22Rv1 (cell line): ENCODE data around the gene MLYCD.

Experiments
- H3K27ac ChIP-seq: fragments of 450-650 bp; 2 replicates; pipeline ENCODE4 v1.5.1; 2017
- ZFX ChIP-seq: fragments of 450-650 bp; IDR thresholded peaks from 2 replicates; pipeline ENCODE4 v1.6.1; 2017; ENCODE audit warnings: antibody characterized with exemption, borderline replicate concordance
- TF ChIP-seq, protein P1 (sequence below): fragments of 450-650 bp; IDR thresholded peaks from 2 replicates; pipeline ENCODE4 v1.5.1; 2017; ENCODE audit warnings: mild to moderate bottlenecking

The MLYCD gene

DNA sequence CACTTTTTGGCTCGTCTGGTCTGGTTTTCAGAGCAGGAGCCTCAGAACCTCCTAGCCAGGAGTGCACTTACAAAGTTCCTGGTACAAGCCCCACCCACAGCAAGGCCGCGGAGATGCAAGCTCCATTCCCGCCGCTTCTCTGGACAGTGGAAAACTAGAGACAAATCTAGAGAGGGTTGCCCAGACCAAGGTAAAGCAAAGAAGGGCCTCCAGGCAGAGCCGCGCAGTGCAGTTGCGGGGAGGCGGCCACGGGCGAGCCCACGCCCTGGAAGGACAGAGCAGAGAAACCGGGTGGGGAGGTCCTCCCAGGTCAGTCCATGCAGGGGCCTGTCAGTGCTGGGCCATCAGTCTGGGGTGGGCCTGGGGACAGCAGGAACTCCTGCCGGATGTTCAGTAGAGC is 43.2 kb downstream of the MLYCD start:
- H3K27ac ChIP-seq, result no peak overlapping the region
- TF ChIP-seq ZFX, result no peak
- TF ChIP-seq, protein P1, sequence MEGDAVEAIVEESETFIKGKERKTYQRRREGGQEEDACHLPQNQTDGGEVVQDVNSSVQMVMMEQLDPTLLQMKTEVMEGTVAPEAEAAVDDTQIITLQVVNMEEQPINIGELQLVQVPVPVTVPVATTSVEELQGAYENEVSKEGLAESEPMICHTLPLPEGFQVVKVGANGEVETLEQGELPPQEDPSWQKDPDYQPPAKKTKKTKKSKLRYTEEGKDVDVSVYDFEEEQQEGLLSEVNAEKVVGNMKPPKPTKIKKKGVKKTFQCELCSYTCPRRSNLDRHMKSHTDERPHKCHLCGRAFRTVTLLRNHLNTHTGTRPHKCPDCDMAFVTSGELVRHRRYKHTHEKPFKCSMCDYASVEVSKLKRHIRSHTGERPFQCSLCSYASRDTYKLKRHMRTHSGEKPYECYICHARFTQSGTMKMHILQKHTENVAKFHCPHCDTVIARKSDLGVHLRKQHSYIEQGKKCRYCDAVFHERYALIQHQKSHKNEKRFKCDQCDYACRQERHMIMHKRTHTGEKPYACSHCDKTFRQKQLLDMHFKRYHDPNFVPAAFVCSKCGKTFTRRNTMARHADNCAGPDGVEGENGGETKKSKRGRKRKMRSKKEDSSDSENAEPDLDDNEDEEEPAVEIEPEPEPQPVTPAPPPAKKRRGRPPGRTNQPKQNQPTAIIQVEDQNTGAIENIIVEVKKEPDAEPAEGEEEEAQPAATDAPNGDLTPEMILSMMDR, result no peak

DNA sequence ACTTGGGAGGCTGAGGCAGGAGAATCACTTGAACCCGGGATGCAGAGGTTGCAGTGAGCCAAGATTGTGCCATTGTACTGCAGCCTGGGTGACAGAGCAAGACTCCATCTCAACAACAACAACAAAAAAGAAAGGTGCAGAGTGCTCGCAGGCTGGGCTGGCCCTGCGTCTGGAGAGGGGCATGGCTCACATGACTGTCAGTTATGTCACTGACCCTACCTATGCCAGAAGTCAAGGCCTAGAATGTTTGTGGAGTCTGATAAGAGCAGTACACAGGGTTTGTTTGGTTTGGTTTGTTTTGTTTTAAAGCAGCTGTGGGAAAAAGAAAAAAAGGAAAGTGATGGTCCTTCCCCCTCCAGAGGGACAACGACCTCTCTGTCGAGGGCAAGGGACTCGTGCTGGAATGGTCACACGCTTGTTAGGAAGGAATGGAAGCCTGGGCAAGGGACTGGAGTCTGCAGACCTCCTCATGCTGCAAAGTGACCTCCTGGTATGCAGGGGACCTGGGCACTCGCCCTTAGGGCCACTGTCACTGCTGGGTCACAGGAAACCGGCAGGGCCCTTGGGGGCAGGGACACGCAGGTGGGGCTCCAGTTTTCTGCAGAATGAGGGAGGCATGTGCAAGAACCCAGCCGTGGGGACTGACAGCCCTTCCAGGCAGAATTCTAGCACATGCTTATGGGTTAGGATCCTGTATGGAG is 44.0 kb downstream of the MLYCD start:
- TF ChIP-seq, protein P1, result no peak
- no peak for TF ChIP-seq ZFX
- H3K27ac ChIP-seq, result no peak overlapping the region

- no peak overlapping the region for H3K27ac ChIP-seq
- TF ChIP-seq, protein P1, result no peak
- no peak for TF ChIP-seq ZFX
These were observed 44.7 kb downstream of the MLYCD start for GRCh38 chr16:83943516-83944050.

DNA sequence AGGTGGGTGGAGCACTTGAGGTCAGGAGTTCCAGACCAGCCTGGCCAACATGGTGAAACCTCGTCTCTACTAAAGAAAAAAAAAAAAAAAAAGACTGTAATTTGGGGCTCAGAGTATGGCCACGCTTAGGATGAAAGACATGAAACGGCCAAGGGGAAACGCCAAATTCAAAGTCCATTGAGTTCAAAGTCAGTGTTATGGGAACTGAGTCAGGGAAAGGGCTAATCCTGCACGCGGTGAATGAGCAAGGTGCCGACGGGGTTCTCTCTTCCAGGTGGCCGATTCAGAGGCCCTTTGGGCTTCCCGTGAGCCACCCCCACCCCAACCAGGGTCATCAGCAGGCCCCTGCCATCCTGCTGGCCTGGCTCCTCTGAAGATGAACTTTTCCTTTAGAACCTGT is 46.7 kb downstream of the MLYCD start:
- no peak overlapping the region for H3K27ac ChIP-seq
- no peak for TF ChIP-seq ZFX
- TF ChIP-seq, protein P1, result no peak

GRCh38 chr16:83946154-83946780 is 47.4 kb downstream of the MLYCD start:
- TF ChIP-seq, protein P1, result no peak
- TF ChIP-seq ZFX, result no peak
- no peak overlapping the region for H3K27ac ChIP-seq

- no peak overlapping the region for H3K27ac ChIP-seq
- TF ChIP-seq ZFX, result no peak
- TF ChIP-seq, protein P1, result no peak
These were observed 48.1 kb downstream of the MLYCD start for GRCh38 chr16:83946781-83947566.

DNA sequence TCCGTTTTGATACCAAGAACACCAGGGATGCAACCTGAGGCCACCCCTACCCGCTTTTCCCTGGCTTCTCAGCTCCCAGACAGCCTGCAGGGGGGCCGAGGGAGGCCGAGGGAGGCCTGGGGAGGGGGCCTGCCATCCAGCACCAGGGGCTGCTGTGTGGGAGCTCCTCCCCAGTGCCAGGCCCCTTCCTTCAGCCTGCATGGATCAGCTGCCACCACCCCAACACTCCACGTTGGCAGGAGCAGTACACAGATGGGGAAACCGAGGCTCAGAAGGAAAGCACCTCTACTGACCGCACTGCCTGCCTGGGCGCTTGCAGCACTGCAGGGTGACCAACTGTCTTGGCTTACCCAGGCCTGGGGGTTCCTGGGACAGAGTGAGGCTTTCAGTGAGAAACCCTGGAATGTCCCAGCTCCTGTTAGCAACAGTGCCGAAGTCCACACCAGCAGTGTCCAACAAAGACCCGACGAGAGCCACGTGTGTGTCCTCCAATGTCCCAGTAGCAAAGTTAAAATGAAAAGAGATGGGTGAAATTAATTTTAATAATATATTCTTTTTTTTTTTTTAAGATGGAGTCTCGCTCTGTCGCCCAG is 48.8 kb downstream of the MLYCD start:
- no peak overlapping the region for H3K27ac ChIP-seq
- TF ChIP-seq, protein P1, result no peak
- TF ChIP-seq ZFX, result no peak
